Measurements from ENCODE around the gene SLC19A1.
A peak's percentile ranks its signal among the peaks of the same experiment; 100 is the strongest.

Gene SLC19A1

GRCh38 chr21:45581322-45581712 is 39.1 kb upstream of the SLC19A1 start:
- DNase-seq (ENCODE audit: low read depth in 1 of 2, low spot score in 1 of 2), result no peak
- in situ Hi-C loops (cut with HindIII; ENCODE audit: low pct_unique_long_range_greater_than_20kb, low sequenced_read_pairs), result no loop called here
- no peak for TF ChIP-seq JUND (IDR thresholded peaks at IDR 0.05; ENCODE audit: low read depth)

GRCh38 chr21:45580576-45581321 is 38.5 kb upstream of the SLC19A1 start:
- no peak for TF ChIP-seq JUND (IDR thresholded peaks at IDR 0.05; ENCODE audit: low read depth)
- in situ Hi-C loops (cut with HindIII; ENCODE audit: low pct_unique_long_range_greater_than_20kb, low sequenced_read_pairs), result no loop called here
- no peak for DNase-seq (ENCODE audit: low read depth in 1 of 2, low spot score in 1 of 2)

GRCh38 chr21:45580181-45580575 is 37.9 kb upstream of the SLC19A1 start:
- no peak for DNase-seq (ENCODE audit: low read depth in 1 of 2, low spot score in 1 of 2)
- in situ Hi-C loops (cut with HindIII; ENCODE audit: low pct_unique_long_range_greater_than_20kb, low sequenced_read_pairs), result no loop called here
- TF ChIP-seq JUND (IDR thresholded peaks at IDR 0.05; ENCODE audit: low read depth), result no peak

- DNase-seq (ENCODE audit: low read depth in 1 of 2, low spot score in 1 of 2), result no peak
- TF ChIP-seq JUND (IDR thresholded peaks at IDR 0.05; ENCODE audit: low read depth), result no peak
- in situ Hi-C loops (cut with HindIII; ENCODE audit: low pct_unique_long_range_greater_than_20kb, low sequenced_read_pairs), result no loop called here
Measured at GRCh38 chr21:45579383-45580180, 37.3 kb upstream of the SLC19A1 start.

- in situ Hi-C loops (cut with HindIII; ENCODE audit: low pct_unique_long_range_greater_than_20kb, low sequenced_read_pairs), result no loop called here
- no peak for DNase-seq (ENCODE audit: low read depth in 1 of 2, low spot score in 1 of 2)
- TF ChIP-seq JUND (IDR thresholded peaks at IDR 0.05; ENCODE audit: low read depth), result no peak
Measured at GRCh38 chr21:45578811-45579381, 36.7 kb upstream of the SLC19A1 start.

- in situ Hi-C loops (cut with HindIII; ENCODE audit: low pct_unique_long_range_greater_than_20kb, low sequenced_read_pairs), result no loop called here
- TF ChIP-seq JUND (IDR thresholded peaks at IDR 0.05; ENCODE audit: low read depth), result no peak
- peak; percentile 42 to 72 for DNase-seq (ENCODE audit: low read depth in 1 of 2, low spot score in 1 of 2)
Measured at GRCh38 chr21:45578176-45578801, 36.0 kb upstream of the SLC19A1 start.

GRCh38 chr21:45577801-45578175 is 35.5 kb upstream of the SLC19A1 start:
- no peak for TF ChIP-seq JUND (IDR thresholded peaks at IDR 0.05; ENCODE audit: low read depth)
- in situ Hi-C loops (cut with HindIII; ENCODE audit: low pct_unique_long_range_greater_than_20kb, low sequenced_read_pairs), result no loop called here
- DNase-seq (ENCODE audit: low read depth in 1 of 2, low spot score in 1 of 2), result no peak

GRCh38 chr21:45576838-45577737 is 34.8 kb upstream of the SLC19A1 start:
- TF ChIP-seq JUND (IDR thresholded peaks at IDR 0.05; ENCODE audit: low read depth), result no peak
- no peak for DNase-seq (ENCODE audit: low read depth in 1 of 2, low spot score in 1 of 2)
- in situ Hi-C loops (cut with HindIII; ENCODE audit: low pct_unique_long_range_greater_than_20kb, low sequenced_read_pairs), result no loop called here

- in situ Hi-C loops (cut with HindIII; ENCODE audit: low pct_unique_long_range_greater_than_20kb, low sequenced_read_pairs), result no loop called here
- TF ChIP-seq JUND (IDR thresholded peaks at IDR 0.05; ENCODE audit: low read depth), result no peak
- DNase-seq (ENCODE audit: low read depth in 1 of 2, low spot score in 1 of 2), result no peak
Measured at GRCh38 chr21:45575993-45576837, 34.0 kb upstream of the SLC19A1 start.

- in situ Hi-C loops (cut with HindIII; ENCODE audit: low pct_unique_long_range_greater_than_20kb, low sequenced_read_pairs), result no loop called here
- DNase-seq (ENCODE audit: low read depth in 1 of 2, low spot score in 1 of 2), result no peak
- TF ChIP-seq JUND (IDR thresholded peaks at IDR 0.05; ENCODE audit: low read depth), result no peak
Measured at GRCh38 chr21:45575304-45575992, 33.2 kb upstream of the SLC19A1 start.

GRCh38 chr21:45574691-45575090 is 32.5 kb upstream of the SLC19A1 start:
- no peak for DNase-seq (ENCODE audit: low read depth in 1 of 2, low spot score in 1 of 2)
- TF ChIP-seq JUND (IDR thresholded peaks at IDR 0.05; ENCODE audit: low read depth), result no peak
- in situ Hi-C loops (cut with HindIII; ENCODE audit: low pct_unique_long_range_greater_than_20kb, low sequenced_read_pairs), result no loop called here

Data from T47D (cell line).